Lung (tissue), 12 donors: ENCODE data around the gene PHLDA1. TPM values are rescaled to one million over a fixed set of nuclear protein-coding genes. Genes with fewer than 3 reads are reported as not detected.
A peak's percentile ranks its signal among the peaks of the same experiment; 100 is the strongest.

Experiments
- ATAC-seq: fragments of 200-7000 bp; cut with Tn5 transposase; one replicate; pipeline ENCODE4 v1.9.1; 2020; ENCODE audit warnings: moderate number of reproducible peaks; ENCODE audit not compliant: insufficient read depth, low FRiP score
- DNase-seq, 3 donors: peaks; one replicate each; pipeline ENCODE4 v3.0.0-alpha.2; 2013 to 2017
- H3K27ac ChIP-seq, 2 donors: one replicate each; pipeline ENCODE4 v1.5.1; 2013; ENCODE audit warnings: mild to moderate bottlenecking in 2 of 2, moderate library complexity in 2 of 2, control low read depth in 1 of 2, inconsistent platforms in 1 of 2, low read depth in 1 of 2, low read length in 1 of 2
- H3K27me3 ChIP-seq, 3 donors: one replicate each; pipeline ENCODE4 v1.5.1; 2013; ENCODE audit warnings: low read length in 2 of 3; ENCODE audit not compliant: control insufficient read depth in 3 of 3, insufficient read depth in 3 of 3
- H3K36me3 ChIP-seq, 4 donors: one replicate each; pipeline ENCODE4 v1.5.1; 2013; ENCODE audit warnings: low read length in 4 of 4, mild to moderate bottlenecking in 1 of 4, moderate library complexity in 1 of 4; ENCODE audit not compliant: control insufficient read depth in 4 of 4, insufficient read depth in 4 of 4
- H3K4me1 ChIP-seq, 5 donors: one replicate each; pipeline ENCODE4 v1.5.1; 2013; ENCODE audit warnings: low read length in 5 of 5, mild to moderate bottlenecking in 2 of 5, moderate library complexity in 1 of 5; ENCODE audit not compliant: control insufficient read depth in 5 of 5, insufficient read depth in 5 of 5
- H3K4me3 ChIP-seq: one replicate; pipeline ENCODE4 v1.5.1; 2013; ENCODE audit warnings: mild to moderate bottlenecking, control low read depth, moderate library complexity
- H3K9ac ChIP-seq, 2 donors: one replicate each; pipeline ENCODE4 v1.5.1; 2013; ENCODE audit warnings: low read length in 2 of 2, control low read depth in 1 of 2; ENCODE audit not compliant: insufficient read depth in 1 of 2
- H3K9me3 ChIP-seq, 4 donors: one replicate each; pipeline ENCODE4 v1.5.1; 2013; ENCODE audit warnings: low read length in 3 of 4, mild to moderate bottlenecking in 1 of 4, moderate library complexity in 1 of 4; ENCODE audit not compliant: control insufficient read depth in 4 of 4, insufficient read depth in 3 of 4
- CTCF ChIP-seq: IDR thresholded peaks from 2 replicates; pipeline ENCODE4 v1.5.1; 2012; ENCODE audit warnings: mild to moderate bottlenecking; ENCODE audit errors: control extremely low read depth, extremely low read depth
- WGBS, 2 donors: extraction: QIAGEN DNeasy Blood & Tissue Kit; methylation state at CpG; one replicate each; pipeline ENCODE4 v1.1.7; 2013; 5-methylcytosine and 5-hydroxymethylcytosine counted together
- polyA plus RNA-seq, 2 donors: library from polyadenylated mRNA; stranded (reverse); fragments of 200-250 nt; gene quantifications; one replicate each; pipeline ENCODE4 v1.2.1, GENCODE V29; 2013
- total RNA-seq, 2 donors: library from RNA; depleted of rRNA in 1 of 2; stranded (reverse); fragments of >200 nt in 1 of 2; gene quantifications; one replicate each; pipeline ENCODE4 v1.2.1, GENCODE V29; 2014 to 2021
- donor health status: control.
- donor health status: control.
- donor health status: Bipolar disorder and iron deficiency.
- donor health status: healthy.
- donor health status: DM: yes; HTN: yes; CAD: no.

The PHLDA1 gene
- total and polyA plus RNA-seq, 4 donors: 6.5 to 22.1 (median 17.2) TPM

GRCh38 chr12:76020281-76020680 lies 11.3 kb downstream of the PHLDA1 start:
- Histone ChIP-seq H3K9ac (no peak overlapping the region), H3K27me3 (no peaks in the 10 kb centered on the region), H3K4me1 (peaks cover 0 to 21% (median 7%) of the 10 kb centered on the region in 5 donors), H3K27ac (peak overlapping the region; percentile 1 to 75), H3K9me3 (no peaks in the 10 kb centered on the region), H3K4me3 (no peak overlapping the region), H3K36me3 (no peaks in the 10 kb centered on the region)
- ATAC-seq (peak; percentile 35), DNase-seq (no peak)
- WGBS, 2 donors: 32 to 46% methylated on average over 5 of the region's 5 CpGs
- TF ChIP-seq CTCF: no peak

- H3K27ac ChIP-seq: no peak overlapping the region
- no peak for TF ChIP-seq CTCF
- peaks cover 0 to 21% (median 7%) of the 10 kb centered on the region in 5 donors for H3K4me1 ChIP-seq
- H3K9ac ChIP-seq: no peak overlapping the region
- ATAC-seq (peak; percentile 39), DNase-seq (peak in 1 of 3 donors; percentile 50)
- no peaks in the 10 kb centered on the region for H3K27me3 ChIP-seq
- H3K4me3 ChIP-seq: no peak overlapping the region
- H3K36me3 ChIP-seq: no peaks in the 10 kb centered on the region
- 70 to 84% methylated on average over 1 of the region's 1 CpG for WGBS, 2 donors
- no peaks in the 10 kb centered on the region for H3K9me3 ChIP-seq
Observed at GRCh38 chr12:76018672-76019071, 12.9 kb downstream of the PHLDA1 start.

GRCh38 chr12:76018111-76018510 lies 13.5 kb downstream of the PHLDA1 start:
- no peak overlapping the region for H3K9ac ChIP-seq
- peaks cover 0 to 21% (median 7%) of the 10 kb centered on the region in 5 donors for H3K4me1 ChIP-seq
- no peak overlapping the region for H3K4me3 ChIP-seq
- WGBS, 2 donors: 41% methylated on average over 6 of the region's 6 CpGs
- no peak overlapping the region for H3K27ac ChIP-seq
- DNase-seq: peak; percentile 39 to 64 (median 49)
- no peaks in the 10 kb centered on the region for H3K36me3 ChIP-seq
- ATAC-seq: peak; percentile 55
- H3K27me3 ChIP-seq: no peaks in the 10 kb centered on the region
- no peak for TF ChIP-seq CTCF
- H3K9me3 ChIP-seq: no peaks in the 10 kb centered on the region

GRCh38 chr12:76014007-76014406 lies 17.6 kb downstream of the PHLDA1 start:
- no peak for TF ChIP-seq CTCF
- peaks cover 0 to 11% (median 4%) of the 10 kb centered on the region in 5 donors for H3K4me1 ChIP-seq
- 88% methylated on average over 8 of the region's 8 CpGs for WGBS, 2 donors
- H3K27me3 ChIP-seq: no peaks in the 10 kb centered on the region
- ATAC-seq (no peak), DNase-seq (no peak)
- H3K27ac ChIP-seq: no peak overlapping the region
- no peak overlapping the region for H3K4me3 ChIP-seq
- no peaks in the 10 kb centered on the region for H3K36me3 ChIP-seq
- H3K9ac ChIP-seq: no peak overlapping the region
- H3K9me3 ChIP-seq: no peaks in the 10 kb centered on the region
